ENCODE results near the gene RACGAP1.

The RACGAP1 gene

DNA sequence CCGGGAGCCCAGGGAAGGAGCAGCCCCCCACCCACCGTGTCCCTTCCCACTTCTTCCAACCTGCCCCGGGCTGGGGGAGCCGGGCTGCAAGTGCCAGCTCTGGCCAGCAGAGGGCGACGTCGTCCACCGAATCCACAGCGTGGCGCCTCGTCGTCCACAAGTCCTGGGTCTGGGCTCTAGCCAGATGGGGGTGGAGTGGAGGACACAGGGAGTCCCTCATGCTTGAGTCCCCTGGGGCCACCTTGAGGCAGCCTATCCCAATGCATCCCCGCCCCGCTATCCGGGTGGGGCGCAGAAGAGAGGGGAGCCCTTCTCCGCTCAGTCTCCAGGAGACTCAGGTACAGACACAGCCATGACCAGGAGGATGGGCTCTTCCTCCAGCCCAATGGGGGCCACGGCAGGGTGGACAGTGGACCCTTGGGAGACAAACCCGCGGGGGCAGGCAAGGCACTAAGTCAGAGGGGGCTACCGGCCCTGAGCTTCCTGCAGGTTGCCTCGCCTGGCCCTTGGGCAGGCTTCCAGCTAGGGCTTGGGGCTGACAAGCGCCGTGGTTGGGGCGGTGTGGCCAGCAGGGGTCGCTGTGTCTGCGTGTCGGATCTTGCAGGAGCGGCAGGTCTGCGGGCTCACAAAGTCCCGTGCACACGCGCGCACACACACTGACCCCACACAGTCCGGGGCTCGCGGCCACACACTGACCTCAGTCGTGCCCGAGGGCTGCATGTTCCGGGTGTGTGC, 58.1 kb downstream of the RACGAP1 start:
- peak; percentile 27 for DNase-seq

DNA sequence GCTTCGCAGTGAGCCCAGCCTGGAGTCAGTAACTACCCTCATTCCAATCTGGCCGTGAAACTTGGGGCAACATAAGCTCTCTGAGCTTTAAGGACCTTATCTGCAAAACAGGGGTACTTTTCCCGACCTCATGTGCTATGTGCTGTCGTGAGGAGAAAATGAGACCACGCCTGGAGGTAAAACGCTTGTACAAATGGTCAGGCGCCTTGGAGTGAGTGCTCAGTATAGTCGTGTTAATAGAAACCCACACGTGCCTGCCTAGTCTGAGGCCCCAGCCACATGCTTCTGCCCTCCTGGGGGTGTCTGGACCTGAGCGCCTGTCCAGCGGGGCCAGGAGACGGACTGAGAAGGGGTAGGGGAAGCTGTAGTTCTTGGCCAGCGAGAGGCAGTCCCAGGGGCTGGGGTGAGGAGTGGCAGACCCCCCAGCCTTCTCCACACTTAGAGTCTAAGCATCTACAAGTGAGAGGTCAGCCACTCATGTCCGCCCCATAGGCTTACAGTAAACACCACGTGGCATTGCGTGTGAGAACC, 58.7 kb downstream of the RACGAP1 start:
- DNase-seq: no peak

DNA sequence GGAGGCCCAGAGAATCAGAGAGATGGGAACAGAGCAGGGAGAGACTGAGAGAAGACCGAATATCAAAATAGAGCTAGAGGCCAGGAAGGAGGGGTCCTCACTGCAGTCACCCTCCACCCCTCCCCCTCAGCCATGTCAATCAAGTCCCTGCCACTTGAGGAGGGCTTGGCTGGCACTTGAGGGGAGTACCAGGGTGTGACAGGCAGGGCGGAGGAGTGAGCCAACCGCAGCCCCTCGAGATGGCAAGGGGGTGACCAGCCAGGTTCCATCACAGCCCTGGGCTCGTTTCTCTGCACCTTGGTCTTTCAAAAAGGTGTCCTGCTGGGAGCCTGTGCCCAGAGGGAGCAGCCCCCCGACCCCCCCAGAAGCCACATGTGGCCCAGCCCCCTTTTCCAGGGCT, 59.5 kb downstream of the RACGAP1 start:
- no peak for DNase-seq

DNA sequence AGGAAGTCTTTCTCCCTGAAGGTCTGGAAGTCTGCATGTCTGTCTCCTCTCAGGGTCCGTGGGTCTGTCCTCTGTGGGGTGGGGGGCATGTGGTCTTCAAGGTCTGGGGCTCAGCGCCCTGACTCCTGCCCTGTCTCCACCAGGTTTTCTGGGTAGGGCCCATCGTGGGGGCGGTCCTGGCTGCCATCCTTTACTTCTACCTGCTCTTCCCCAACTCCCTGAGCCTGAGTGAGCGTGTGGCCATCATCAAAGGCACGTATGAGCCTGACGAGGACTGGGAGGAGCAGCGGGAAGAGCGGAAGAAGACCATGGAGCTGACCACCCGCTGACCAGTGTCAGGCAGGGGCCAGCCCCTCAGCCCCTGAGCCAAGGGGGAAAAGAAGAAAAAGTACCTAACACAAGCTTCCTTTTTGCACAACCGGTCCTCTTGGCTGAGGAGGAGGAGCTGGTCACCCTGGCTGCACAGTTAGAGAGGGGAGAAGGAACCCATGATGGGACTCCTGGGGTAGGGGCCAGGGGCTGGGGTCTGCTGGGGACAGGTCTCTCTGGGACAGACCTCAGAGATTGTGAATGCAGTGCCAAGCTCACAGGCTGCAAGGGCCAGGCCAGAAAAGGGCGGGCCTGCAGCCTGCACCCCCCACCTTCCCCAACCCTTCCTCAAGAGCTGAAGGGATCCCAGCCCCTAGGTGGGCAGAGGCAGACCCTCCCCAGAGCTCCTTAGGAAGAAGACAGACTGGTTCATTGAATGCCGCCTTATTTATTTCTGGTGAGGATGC, 60.3 kb downstream of the RACGAP1 start:
- no peak for DNase-seq

DNA sequence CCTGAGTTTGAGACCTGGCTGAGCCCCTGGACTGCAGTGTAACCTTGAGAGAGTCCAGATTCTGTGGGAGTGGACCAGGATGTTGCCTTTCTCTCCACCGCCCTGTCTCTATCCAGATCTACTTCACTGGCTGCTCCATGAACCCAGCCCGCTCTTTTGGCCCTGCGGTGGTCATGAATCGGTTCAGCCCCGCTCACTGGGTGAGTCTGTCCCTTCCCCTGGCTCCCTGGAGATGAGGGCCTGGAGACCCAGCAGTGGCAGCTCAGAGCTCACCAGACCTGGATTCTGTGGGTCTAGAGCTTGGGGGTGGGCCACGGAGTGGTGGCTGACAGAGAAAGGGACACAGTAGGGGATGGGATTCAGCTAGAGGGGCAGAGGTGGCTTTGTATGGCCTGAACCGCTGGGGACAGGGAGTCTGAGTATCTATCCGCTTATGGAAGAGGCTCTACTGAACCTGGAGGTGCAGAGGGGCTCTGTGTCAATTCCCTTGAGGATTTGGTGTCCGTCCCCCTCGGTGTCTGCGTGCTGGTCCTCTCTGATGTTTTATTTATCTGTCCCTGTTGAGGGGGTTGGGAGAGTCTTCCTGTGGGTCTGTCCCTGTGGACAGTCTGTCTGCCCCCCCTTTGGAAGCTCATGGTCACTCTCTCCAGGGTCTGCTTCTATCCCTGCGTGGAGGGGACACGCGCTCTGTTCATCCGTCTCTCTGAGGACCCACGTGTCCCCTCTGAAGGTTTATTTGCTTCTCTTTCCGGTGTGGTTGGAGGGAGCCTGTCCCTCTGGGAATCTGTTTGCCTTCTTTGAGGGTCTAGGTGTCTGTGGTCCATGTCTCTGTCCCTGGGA, 61.1 kb downstream of the RACGAP1 start:
- no peak for DNase-seq

GRCh38 chr12:49962861-49963765, 62.2 kb downstream of the RACGAP1 start:
- DNase-seq: peak; percentile 36

- no peak for DNase-seq
Measured at GRCh38 chr12:49961993-49962764, 63.1 kb downstream of the RACGAP1 start.

GRCh38 chr12:49961111-49961922, 64.0 kb downstream of the RACGAP1 start, which contains the start of gene AQP5:
AQP5 (plus strand) TSS chr12:49961872; CDS start chr12:49962018, 146 bp downstream.
- no peak for DNase-seq

GRCh38 chr12:49960474-49961110, 64.7 kb downstream of the RACGAP1 start:
- no peak for DNase-seq

DNA sequence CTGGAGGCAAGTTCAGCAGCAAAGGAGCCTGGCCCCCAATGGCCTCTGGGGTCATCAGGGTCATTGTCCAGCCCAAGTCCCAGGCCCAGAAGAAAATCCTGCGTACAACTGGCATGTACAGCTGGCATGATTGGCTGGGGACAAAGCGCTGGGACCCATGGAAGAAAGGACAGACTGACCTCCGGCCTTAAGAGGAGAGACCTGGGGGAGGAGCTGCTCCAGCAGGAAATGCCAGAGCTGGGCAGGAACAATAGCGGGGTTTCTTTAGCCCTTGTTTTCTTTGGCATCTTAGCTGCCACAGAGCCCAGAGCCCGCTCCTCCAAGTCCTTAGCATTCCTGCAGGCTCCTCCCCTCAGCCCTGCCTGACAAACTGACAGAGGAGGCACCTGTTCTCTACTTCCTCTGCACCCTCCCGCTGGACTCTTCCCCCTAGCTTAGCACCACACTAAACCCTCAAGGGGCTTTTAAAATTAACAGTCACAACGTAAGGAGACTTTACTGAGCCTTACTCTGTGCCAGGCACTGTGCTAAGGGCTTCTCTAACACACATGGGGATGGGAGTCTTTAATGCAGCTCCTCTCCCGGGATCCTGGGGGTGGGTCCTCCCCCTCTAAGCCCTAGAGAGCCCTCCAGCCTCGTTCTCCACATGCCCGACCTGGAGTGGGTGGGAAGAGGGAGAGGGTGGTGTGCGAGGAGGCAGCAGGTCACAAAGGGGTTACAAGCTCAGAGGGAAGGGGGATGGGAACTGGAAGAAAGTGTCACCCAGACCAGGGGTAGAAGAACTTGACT, 65.4 kb downstream of the RACGAP1 start:
- DNase-seq: no peak

DNA sequence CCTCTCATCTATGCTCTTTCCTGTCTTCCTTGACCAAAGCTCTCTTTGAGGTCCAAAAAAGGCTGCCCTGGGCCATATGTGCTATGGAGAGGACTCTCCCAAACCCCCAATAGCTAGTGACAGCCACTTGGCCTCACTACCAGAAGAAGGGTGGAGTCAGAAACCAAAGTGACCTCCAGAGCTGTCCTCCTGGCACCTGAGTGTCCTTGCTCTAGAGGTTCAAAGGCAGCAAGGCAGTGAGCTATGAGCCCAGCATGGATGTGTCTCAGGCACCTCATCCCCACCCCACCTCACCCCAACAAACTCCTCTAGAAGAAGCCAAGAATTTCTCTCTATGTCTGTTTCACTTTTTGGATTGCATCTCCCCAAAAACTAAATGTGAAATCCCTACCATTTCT, 67.7 kb downstream of the RACGAP1 start:
- no peak for DNase-seq

GRCh38 chr12:49956663-49957569, 68.4 kb downstream of the RACGAP1 start:
- no peak for DNase-seq

DNA sequence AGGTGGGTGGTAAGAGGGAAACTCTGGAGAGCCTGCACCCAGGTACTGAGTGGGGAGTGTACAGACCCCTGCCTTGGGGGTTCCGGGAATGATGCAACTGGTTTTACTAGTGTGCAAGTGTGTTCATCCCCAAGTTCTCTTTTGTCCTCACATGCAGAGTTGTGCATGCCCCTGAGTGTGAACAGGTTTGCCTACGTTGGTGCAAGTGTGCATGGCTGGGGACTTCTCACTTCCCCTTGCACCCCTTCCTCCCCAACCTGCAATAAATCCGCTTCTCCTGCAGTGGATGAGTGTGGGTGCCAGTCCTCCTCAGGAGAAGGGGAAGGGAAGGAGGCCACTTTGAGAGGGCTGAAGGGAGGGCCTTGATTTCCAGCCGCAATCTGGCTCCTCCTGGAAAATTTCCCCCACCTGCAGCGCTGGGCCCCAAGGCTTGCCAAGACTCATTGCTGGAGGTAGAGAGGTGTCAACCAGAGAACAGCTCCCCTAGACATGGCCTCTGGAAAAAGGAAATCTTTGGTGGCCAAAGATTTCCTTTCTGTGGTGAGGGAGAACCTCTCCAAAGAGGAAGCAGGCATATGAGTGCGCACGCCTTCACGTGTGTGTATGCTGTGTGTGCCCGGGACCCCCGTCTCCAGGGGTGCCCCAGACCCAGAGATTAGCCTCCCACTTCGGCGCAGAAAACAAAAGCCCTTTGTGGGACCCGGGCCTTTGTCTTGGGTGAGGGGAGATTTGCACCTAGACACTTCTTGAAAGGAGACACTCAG, 69.2 kb downstream of the RACGAP1 start:
- DNase-seq: no peak

- no peak for DNase-seq
Measured at GRCh38 chr12:49954863-49955830, 70.1 kb downstream of the RACGAP1 start.

DNA sequence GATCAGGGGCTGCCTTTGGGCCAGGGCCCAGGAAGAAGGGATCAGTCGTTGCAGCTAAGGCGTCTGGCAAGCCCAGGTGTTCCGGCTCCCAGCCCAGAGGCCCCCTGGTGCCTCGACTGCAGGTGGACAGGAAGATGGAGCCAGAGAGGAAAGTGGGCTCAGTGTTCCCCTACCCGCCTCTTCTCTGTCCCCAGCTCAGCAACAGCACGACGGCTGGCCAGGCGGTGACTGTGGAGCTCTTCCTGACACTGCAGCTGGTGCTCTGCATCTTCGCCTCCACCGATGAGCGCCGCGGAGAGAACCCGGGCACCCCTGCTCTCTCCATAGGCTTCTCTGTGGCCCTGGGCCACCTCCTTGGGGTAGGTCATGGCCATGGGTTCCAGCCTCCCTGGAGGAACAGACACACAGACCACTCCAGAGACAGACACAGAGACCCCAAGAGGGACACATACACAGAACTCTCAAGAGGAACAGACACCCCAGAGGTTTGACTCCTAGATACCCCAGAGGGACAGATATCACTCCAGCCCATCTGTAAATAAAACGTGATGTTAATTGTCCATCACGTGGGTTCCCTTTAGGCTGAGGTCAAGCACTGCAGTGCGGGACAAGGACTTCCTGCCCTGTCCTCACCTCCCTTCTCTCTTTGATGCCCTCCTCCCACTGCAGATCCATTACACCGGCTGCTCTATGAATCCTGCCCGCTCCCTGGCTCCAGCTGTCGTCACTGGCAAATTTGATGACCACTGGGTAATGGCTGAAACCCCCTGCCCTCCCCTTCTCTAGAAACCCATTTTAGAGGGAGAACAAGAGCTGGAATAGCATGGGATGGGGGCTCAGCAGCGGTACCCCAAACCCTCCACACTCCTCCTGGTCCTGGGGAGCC, 71.1 kb downstream of the RACGAP1 start:
- no peak for DNase-seq
